Measurements from ENCODE around the gene FAM98A. TPM values are rescaled to one million over a fixed set of nuclear protein-coding genes. Genes with fewer than 3 reads are reported as not detected.
A peak's percentile ranks its signal among the peaks of the same experiment; 100 is the strongest.

Gene FAM98A
- polyA plus RNA-seq, 10 donors: 30.0 to 45.7 (median 39.3) TPM

DNA sequence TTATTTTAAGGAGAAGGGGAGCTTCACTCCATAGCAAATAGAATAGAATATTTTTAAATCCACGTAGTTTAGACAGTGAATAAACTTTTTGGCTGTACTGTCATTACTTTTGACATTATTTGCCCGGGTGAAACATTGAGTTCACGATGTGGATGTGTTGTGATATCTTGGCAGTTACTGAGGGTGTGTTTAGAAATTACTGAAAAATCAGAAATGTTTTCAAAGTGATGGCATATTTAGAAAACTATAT lies 769 bp upstream of the FAM98A start:
- DNase-seq: no peak

DNA sequence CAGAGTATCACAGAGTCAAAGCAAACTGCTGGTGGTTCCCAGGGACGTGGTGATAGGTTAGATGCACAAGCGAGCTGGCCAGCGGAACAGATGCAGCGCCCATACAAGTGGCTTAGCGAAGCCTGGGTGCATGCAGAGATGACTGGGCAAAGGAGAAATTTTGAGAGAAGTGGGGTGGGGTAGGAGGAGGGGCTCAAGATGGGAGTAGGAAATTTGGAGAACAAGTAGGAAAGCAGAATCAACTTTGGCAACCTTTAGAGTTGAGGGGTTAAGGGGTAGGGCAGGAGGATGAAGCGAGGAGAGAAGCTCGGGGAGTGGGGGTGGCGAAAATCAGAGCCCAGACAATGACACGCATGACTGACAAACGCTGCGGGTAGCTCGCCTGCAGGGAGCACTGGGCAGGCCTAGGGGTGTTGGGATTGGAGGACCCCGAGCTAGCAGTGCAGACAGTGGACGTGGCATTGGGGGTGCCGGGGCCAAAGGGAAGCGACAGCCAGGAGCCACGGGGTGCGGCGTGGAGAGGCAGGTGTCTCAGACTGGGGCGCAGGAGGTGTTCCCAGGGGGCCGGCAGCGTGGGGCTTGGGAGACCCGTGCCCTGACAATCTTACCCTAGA lies 431 bp downstream of the FAM98A start:
- DNase-seq: peak; percentile 19 to 72 (median 51)

DNA sequence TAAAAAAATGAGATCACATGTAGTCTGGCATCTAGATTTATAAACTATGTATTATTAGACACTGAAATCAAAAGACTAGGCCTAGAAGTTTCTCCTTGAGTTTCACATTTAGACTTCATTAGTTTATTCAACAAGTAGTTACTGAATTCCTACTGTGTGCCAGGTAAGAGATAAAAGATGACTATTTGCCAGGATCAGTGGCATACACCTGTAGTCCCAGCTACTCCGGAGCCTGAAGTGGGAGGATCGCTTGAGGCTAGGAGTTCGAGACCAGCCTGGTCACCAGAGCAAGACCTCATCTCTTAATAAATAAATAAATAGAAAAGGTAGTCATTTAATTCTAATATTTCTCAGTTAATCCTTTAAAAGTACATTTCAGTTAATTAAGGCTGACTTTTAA lies 2.1 kb downstream of the FAM98A start:
- DNase-seq: no peak

DNA sequence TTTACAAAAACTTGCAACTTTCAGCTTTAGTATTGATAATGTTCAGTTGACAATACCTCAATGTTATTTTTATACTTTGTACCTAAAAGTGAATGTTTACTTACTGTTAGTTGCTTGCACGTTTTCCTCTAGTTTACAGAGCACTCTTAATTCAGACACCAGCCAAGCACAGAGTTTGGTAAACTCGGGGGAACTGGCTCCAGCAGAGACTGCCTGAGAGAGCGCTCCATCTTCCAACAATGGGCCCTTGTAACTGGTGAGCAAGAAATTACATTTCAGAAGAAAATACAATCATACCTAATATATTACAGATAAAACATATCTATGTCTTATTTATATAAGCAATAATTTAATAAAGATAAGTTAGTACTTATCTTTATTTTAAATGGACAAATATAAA lies 3.7 kb downstream of the FAM98A start:
- no peak for DNase-seq

DNA sequence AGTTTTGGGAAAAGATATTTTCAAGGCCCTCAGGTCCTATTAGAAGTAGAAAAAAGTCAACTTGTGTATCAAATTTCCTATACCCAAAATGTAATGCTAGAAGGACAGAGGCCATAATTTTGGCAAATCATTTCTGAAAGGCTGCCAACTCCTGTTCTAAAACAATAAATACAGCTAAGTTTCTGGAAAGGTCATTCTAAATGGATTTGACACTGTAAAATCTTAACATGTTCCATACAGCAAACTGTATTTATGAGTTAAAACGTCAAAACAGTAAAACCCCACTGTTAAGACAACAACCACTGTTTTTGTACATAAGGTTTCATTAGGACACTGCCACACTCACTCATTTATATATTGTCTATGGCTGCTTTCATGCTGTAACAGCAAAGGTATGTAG lies 9.7 kb downstream of the FAM98A start:
- peak; percentile 29 to 63 (median 34) for DNase-seq

DNA sequence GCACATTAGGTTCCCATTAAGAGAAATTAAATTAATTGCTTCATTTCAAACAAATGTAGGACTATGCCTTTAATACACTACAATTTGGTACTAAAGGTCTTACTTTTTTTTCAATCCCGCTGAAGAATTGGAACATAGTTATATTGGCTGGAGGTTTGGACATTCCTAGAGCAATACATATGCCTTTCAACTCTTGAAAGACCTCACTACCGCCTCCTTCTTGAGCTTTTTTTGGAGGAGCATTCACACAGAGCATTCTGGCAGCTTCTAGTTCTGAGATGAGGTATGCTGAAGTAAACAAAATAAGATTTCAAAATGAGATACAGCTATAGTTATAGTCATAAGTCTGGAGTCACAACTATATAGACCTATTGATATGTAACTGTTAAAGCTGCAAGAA lies 10.9 kb downstream of the FAM98A start:
- DNase-seq: peak; percentile 47 to 78 (median 66)

DNA sequence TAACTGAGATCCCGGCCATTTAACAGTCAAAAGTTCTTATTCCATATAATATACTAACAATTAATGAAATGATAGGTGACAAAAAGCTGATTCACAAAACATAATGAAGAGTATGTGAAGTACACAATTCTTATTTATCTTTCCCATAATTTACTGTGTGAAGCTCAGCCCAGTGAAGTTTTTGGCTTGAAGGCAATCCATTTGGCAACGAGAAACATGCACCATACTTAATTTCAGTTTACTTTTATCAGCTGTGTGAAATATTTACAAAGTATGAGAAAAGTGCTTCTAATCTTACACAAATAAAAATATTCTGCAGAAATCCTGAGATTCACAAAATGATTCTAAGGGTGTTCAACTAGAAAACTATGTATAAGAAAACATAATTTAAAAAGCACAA lies 12.3 kb downstream of the FAM98A start:
- DNase-seq: no peak

DNA sequence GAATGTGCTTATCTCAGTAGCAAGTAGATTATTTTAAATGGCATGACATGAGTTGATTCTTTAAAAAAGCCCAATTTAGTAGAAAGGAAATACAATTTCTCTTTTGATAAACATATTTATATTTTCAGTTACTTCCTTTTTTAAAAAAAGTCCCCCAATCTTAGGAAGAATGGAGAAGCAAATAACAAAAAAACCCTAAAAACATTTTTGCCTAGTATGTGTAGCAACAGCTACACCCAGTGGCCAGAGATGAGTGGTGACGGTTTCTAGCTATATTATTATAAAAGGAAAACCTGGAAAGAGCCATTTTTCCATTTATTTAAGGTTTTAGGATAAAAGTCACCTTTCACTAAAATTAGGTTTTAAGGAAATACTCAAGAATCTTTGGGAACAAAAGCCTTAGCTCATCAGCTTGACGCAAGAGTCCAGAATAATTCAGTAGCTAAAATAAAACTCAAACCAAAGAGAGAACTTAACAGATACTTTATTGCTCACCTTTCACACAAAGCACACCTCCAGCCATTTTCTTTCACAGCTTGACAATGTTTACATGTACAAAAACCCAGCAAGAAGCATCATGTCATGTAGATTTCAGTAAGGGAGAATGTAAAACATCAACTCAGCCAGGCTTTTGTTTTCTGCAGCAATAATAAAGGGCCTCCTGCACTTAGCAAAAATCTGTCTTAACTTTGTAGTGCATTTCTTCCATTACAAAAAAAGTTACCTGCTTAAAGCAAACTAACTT lies 15.7 kb downstream of the FAM98A start:
- DNase-seq: peak in 2 of 3 donors; percentile 61 to 77

DNA sequence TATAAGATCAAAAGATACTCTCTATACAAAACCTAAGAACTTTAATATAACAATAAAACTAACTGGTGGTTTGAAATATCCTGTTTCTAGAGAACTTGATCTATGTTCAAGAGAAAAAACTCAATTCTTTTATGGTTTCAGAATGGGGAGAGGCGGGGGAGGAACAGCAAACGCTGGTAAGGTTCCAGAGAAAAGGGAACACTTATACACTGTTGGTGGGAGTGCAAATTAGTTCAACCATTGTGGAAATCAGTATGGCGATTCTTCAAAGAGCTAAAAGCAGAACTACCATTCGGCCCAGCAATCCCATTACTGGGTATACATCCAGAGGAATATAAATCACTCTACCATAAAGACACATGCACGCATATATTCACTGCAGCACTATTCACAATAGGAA lies 17.2 kb downstream of the FAM98A start:
- no peak for DNase-seq

DNA sequence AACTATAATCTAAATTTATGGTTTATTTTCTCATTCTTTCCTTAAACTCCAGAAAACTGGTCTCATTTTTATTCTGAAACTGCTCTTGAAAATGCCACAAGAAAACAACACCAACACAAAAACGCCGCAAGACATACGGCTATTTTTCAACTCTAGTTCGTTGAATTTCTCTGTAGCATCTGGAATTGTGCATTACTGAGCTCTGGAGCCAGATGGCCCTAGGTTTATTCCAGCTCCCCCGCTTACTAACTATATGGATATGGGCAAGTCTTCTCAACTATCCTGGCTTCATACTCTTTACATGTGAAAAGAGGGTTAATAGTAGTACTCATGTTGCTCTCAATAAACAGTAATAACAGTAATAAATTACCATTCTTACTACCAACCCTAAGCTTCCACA lies 19.9 kb downstream of the FAM98A start:
- DNase-seq: peak in 1 of 3 donors; percentile 40

DNA sequence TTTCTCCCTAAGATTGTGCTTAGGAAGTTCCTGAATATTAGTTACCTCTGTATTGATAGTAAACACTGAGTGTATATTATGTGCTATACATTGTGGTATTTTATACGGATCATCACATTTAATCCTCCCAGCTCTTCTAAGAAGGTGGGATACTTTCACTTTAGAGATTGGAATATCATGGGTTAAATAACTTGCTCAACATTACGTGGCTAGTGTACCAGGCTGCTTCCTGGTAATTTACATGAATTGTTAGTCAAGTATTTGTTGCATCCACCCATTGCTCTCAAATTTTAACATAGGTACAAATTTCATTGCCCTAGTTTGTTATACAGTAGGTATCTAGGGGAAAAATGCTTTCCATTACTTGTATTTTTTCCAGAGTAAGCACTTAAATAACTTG lies 21.4 kb downstream of the FAM98A start:
- no peak for DNase-seq

DNA sequence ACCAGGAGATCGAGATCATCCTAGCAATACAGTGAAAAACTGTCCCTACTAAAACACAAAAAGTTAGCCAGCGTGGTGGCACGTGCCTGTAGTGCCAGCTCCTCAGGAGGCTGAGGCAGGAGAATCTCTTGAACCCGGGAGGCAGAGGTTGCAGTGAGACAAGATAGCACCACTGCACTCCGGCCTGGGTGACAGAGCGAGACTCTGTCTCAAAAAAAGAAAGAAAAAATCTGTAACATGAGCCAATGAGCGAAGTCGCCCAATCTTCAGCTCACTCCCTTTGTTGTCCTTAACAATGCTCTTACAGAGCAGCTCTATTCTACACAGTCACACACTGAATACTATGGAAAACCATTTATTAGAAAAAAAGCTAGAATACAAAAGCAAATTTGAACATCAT lies 22.0 kb downstream of the FAM98A start:
- DNase-seq: no peak

DNA sequence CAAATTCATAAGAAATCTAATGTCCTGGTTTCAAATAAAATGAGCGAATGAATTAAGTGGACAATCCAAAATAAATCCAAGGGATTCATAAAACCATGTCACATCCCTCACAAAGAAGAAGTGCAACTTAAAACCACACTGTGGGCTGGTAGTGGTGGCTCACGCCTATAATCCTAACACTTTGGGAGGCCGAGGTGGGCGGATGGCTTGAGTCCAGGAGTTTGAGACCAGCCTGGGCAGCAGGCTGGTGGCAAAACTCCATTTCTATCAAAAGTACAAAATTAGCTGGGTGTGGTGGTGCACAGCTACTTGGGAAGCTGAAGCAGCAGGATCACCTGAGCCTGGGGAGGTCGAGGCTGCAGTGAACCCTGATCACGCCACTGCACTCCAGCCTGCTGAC lies 25.4 kb downstream of the FAM98A start:
- DNase-seq: no peak

DNA sequence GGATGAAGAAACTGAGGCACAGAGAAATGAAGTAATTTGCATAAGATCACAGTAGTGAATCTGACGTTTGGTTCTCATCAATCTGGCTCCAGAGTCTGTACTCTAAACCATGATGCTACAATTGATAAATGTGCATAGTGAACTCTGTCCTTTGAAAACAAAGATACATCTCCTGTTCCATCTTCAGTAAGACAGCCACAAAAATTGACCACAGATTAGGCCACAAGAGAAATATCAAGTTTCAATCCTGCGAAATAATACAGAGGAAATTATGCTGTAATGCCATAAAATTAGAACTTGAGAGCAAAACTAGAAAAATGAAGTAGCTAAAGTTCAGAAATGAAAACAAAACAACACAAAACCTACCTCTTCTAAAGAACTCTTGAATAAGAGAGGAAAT lies 28.4 kb downstream of the FAM98A start:
- no peak for DNase-seq

DNA sequence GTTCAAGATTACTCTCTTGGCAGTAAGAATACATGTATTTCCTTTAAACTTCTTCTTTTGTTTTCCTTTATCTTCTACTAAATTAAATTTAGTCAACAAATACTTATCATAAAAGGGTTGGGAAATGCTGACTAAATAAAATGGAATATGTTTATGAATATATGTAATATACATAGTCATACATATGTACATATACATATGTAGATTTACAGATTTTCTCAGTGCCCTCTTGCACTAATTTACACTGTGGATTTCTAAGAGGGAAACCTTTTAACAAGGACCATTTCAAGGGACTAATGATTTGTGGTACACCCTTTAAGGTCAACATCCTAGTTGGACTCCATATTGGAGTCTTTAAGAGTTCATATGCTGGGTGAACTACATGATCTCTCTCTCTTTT lies 37.2 kb downstream of the FAM98A start:
- DNase-seq: no peak

DNA sequence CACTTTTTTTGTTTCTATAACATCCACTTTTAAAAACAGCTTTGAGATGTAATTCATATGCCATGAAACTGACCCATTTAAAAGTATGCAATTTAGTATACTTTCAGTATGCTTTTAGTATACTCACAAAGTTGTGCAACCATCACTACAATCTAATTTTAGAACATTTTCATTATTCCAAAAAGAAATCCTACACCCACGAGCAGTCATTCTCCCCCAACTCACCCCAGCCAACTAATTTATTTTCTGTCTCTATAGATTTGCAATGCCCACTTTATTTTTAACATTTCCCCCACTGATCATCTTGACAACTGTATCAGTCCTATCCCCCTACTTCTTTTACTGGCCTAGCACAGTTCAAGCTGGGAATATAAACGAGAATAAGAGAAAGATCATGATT lies 39.1 kb downstream of the FAM98A start:
- DNase-seq: peak in 1 of 3 donors; percentile 71

DNA sequence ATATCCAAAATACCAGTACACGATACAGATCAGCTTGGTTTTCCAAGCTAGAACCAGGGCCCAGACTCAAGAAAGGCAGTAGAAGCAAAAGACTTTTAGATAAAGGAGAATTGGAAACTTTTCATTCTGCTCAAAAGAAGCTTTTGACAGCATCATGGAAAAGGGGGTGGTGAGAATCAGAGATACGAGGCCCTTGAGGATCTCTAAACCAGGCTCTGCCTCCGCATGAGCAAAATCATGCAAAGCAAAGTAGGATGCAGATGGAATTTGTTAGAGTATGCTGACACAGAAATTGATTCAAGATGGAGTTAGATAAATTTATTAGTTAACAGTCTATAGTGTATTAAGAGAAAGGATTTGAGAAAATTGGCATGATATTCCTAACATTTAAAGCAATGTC lies 39.8 kb downstream of the FAM98A start:
- DNase-seq: peak in 1 of 3 donors; percentile 87

DNA sequence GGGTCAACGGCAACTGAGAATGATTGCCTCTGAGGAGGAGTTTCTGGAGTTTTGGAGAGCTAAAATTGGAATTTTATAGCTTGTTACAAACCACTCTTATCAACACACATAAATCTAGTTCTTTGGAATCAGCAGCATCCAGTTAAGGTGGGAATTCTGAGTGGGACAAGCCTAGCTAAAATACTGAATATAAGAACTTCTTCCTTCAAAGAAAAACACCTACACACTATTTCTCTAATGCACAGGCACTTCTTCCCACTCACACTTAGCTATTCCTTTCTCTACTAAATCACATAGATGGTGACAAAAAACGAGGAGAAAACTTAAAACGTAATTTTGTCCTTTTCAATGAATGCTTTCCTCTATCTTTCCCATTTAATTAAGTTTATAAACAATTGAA lies 43.4 kb downstream of the FAM98A start:
- DNase-seq: no peak

DNA sequence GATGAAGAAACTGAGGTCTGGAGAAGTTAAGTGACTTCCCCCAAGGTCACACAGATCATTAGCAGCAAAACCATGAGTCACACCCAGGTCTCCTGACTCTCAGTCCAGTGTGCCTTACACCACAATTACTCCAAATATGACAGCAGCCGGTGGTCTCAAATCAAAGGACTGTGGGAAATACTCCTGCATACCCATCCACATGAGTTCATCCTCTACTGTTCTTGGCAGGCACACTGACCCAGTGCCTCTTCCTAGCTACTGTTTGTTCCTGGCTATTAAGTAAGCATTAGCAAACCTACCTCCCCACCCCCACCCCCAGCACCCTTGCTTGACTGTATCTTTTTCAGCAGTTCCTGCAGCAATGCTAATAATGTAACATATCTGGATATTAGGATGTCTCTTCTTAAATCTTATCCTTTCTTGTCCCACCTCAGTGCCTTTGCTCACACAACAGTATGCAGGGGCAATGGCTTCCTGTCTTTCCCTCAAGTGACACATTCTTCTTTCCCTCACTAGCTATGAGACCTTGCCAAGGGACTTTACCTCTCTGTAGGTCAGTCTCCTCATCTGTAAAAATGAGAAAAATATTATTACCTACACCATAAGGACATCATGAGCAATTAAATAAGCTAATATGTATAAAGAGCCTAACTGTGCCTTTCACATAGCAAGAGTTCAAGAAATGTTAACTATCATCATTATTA lies 46.2 kb downstream of the FAM98A start:
- DNase-seq: no peak

DNA sequence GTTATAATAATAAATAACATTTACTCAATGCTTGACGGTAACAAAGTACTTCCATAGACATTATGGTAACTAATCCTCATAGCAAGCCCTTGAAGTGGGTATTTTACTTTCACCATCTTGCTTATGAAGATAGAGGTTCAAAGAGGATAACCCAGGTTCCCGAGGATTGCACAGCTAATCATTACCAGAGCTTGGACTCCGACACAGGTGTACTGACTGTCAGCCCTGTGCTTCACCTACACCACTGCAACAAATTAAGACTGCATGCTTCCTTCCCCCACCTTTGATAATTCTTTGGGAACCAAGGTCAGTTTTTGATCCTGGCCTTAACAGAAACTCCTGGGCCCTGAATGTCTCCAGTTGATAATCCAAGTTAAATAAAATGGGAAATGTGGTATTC lies 48.9 kb downstream of the FAM98A start:
- DNase-seq: no peak

DNA sequence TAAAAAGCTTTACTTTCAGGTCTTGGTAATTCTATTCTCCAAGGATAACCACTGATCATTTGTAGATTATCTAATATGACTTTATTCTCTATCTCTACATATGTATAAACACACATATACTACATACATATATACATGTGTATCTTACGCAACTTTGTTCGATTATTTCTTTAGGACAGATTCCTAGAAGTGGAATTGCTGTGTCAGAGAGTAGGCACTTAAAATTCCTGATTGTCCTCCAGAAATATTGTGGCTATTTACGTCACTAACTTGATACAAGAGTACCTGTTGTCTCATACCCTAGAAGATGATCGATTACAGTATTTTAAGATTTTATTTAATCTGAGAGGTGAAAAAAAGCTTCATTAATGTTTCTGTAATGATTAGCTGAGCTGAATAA lies 57.9 kb downstream of the FAM98A start:
- DNase-seq: no peak

DNA sequence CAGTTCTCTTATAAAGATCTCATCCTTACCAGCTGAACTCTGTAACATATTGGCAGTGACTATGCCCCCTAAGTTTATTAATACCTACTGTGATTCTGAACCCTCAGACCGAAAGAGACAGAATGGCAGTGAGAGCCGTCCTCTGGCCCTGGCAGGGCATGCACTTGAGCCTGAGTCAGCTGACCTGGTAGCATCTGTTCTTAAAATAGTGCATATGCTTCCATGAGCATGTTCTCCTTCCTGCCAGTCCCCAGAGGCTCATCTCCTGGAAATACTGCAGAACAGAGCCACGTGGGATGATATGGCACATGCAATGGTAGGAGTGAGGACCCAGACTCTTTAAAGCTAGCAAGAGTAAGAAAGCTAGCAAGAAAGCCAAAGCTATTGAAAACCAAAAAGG lies 63.7 kb downstream of the FAM98A start:
- no peak for DNase-seq
